HG03571 (cell line): ENCODE measurements around the gene FAM9C.
"Not testable (repeated sequence)": the region's sequence is repeated elsewhere in the genome, so short reads cannot be mapped to it uniquely, and the experiment has no call there.

ENCODE experiments used
- ATAC-seq: cut with Tn5 transposase; IDR thresholded peaks from one replicate; pipeline ENCODE4 v1.9.1; 2021; ENCODE audit not compliant: unreplicated experiment

Gene FAM9C

DNA sequence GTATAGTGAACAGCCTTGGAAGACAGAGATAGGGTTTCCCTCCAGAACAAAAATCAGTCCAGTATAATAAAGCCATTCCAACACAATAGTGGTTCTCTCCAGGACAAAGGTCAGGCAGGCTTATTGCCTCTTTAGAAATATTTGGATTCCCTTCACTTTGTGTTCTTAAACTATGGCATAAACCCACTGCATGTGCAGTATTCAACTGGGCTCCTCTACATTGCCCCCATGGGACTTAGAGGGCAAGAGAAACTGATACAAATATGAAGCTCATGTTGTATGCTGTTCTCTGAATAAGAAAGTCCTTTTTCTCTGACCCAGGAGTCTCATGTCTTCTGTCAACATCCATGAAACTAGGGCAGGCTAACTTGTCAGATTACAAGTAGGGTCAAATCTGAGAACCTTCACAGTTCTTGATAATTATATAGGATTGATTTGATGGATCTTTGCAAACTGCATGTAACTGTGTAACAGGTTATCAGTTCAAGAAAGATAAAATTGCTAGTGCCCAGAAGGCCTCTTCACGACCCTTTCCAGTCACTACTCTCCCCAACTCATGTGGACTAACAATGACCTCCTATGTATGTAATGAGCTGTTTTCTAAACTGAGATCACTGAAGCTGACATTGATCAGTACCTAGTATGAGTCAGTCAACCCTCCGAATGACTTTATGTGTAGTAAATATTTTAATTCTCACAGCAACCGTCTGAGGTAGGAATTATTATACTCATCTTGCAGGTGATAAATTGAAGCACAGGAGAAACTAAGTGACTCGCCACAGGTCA lies 31.9 kb upstream of the FAM9C start:
- ATAC-seq, result no peak

DNA sequence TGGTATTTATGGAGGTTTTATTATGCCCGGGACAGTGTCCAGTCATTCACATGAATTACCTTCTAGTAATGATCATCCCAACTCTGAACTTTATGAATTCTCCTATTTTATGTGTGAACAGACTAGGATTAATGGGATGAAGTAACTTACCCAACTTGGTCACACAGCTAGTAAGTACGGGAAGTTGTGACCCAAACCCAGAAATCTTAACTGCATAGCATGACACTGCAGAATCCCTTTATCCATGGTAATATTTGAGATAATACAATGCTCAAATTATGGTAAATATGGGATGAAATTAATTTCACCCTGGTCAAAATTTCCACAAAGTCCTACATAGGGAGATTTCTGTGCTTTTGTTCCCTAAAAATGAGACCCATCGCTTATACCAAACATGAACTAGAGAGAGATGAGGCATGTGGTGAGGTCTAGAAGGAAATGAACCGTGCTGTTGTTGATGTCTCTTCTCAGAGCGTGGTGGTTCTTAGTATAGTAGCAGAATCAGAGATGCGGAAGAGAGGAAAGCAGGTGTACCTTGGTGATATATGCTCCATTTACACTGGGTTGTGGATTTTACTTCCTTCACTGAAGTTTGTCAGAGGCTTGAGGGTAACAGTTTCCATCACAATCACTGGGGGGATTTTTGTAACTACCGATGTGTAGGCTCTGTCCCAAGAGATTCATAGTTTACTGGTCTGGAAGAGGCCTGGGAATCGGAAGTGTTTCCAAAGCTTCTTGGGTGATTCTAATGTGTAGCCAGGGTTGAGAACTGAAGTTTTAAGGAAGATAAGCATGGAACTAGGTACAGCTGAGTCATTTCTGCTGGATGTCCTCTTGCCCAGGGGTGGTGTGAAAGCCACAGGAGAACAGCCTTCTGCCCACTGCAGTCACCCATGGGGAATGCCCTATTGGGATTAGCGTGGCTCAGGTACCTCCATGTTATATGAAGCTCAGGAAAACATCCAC lies 30.2 kb upstream of the FAM9C start:
- ATAC-seq, result peak; percentile 86

DNA sequence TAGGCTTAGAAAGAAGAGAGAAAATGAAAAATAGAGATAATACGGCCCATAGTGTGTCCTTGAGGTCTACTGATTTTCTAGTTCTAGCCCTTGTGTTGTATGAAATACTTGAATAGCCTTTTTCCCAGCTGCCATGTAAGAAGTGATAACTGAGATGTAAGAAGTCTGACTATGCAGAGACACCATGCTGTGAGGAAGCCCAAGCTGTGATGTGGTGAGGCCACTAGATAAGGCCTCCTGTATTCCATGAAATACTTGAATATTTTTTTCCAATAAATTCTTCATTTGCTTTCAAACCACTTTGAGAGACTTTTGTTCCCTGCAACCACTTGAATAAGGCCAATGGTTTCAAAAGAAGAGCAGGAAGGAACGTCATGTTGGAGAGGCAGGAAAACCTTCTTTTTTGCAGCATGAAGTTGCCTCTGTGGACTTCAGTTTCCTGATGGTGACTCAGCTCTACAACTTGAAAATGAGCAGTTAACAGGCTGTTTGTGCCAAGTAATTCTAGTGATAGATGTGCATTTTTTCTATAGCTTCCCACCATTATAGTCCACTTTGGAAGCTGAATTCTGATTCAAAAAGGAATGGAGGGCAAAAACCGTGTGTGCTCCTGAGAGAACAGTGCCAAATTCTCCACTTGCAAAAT lies 25.5 kb upstream of the FAM9C start:
- no peak for ATAC-seq

- no peak for ATAC-seq
These were observed 24.2 kb upstream of the FAM9C start for GRCh38 chrX:13068651-13069050.

DNA sequence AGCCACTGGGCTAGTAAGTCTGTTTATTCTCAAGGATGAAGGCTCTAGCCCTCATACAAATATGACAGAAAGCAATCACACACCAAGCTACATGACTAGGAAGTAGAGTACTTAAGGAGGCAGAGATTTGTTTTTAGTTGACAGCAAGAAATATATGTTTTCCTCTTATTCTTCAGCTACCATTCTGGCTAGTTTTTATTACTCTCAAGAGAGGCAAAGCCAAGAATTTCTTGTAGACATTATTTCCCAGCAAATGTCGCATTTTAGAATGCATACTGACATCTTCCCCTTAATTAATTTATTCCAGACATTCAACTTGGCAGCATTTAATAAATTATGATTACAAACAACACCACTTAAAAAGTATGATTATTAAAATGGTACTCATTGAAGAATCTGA lies 23.4 kb upstream of the FAM9C start:
- ATAC-seq, result no peak

GRCh38 chrX:13066391-13066790 lies 22.0 kb upstream of the FAM9C start:
- no peak for ATAC-seq

DNA sequence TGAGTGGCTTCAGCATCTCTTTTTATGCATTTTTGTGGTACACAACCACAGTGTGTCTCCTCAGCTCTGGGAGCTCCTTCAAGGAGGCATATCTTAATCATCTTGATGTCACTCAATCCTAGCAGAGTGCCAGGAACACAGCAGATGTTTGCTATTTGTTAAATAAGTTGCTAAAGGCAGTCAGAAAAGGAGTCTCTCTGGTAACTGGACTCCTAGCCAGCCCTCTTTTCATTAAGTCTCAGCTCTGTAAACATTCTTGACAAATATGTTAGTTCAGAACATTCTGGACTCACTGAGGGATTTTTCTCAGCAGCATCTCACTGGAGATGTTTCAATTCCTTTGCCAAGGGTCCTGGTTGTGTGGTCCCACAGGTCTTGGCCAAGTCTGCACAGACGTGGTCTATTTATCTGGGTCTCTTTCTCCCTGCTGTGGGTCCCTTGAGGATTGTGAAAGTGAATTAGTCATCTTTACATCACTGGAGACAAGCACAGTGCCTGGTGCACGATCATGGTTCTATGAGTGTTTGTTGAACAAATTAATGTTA lies 20.3 kb upstream of the FAM9C start:
- no peak for ATAC-seq

DNA sequence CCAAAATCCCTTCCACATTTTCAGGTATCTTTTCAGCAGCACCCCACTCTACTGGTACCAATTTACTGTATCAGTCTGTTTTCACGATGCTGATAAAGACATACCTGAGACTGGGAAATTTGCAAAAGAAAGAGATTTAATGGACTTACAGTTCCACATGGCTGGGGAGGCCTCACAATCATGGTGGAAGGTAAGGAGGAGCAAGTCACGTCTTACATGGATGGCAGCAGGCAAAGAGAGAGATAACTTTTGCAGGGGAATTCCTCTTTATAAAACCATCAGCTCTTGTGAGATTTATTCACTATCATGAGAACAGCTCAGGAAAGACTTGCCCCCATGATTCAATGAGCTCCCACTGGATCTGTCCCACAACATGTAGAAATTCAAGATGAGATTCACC lies 18.7 kb upstream of the FAM9C start:
- ATAC-seq, result not testable (repeated sequence)

- not testable (repeated sequence) for ATAC-seq
These were observed 17.9 kb upstream of the FAM9C start for GRCh38 chrX:13062331-13062730.

DNA sequence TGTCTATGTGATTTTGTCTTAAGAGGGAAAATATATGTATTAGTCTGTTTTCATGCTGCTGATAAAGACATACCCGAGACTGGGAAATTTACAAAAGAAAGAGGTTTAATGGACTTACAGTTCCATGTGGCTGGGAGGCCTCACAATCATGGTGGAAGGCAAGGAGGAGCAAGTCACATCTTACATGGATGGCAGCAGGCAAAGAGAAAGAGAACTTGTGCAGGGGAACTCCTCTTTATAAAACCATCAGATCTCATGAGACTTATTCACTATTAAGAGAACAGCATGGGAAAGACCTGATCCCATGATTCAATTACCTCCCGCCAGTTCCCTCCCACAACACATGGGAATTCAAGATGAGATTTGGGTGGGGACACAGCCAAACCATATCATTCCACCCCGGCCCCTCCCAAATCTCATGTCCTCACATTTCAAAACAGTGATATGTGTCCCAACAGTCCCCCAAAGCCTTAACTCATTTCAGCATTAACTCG lies 16.8 kb upstream of the FAM9C start:
- ATAC-seq, result not testable (repeated sequence)

GRCh38 chrX:13059637-13060499 lies 15.4 kb upstream of the FAM9C start:
- ATAC-seq, result no peak

GRCh38 chrX:13055486-13055885 lies 11.1 kb upstream of the FAM9C start:
- ATAC-seq, result peak; percentile 56

DNA sequence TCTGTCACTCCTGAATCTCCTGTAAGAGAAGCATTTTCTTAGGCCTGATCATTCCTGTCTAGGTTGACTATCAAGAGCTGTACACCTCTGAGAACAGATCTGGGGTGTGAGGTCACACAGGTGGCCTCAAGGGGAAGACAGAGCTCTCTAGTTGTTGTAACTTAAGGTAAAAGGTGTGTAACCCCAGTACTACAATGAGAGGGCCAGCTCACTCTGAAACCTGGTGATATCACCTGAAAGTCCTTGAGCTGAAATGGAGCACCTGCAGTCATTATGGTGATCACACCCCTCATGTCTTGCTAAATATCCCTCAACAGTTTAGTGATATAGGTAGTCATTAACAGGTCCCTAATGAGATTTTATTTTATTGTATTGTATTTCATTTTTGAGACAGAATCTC lies 8.8 kb upstream of the FAM9C start:
- ATAC-seq, result no peak

DNA sequence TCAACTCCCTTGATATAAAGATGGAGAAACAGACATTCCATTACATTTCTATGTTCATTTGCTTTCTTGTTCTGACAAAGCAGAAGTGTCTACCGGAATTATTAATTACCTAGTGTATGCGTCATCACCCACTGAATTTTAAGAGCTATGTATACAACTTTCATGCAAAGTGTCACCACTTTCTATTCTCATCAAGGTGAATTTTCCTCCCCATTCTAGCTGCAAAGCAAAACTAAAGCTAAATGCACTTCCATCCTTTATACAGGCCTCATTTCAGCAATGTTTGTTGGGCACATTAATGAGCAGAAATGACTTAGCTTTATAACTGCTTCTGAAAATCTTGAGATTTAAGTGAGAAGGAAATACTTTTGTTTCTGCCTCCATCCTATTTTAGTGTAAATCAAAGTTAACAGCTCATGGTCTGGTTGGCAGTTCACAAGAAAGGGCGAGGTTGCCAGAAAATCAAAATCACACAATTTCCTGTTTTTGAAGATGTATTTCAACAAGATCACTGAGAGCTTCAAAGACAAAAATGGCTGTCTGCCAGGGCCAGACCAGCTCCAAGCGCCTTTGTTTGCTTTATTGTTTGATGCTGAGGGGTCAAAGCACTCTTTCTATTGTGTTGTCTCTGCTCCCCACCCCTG lies 7.2 kb upstream of the FAM9C start:
- ATAC-seq, result peak; percentile 58

DNA sequence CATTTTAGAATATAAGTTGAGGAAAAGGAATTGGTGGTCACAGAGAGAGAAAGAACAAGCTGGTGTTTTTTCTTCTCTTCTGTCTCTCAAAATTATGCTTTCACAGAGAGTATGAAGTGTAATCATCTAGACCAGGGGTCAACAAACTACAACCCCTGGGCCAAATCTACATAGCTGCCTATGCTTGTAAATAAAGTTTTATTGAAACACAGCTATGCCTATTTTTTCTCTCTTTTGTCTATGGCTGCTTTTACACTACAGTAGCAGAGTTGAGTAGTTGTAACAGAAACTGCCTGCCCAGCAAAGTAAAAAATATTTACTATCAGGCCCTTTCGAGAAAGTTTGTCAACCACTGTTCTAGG lies 6.7 kb upstream of the FAM9C start:
- ATAC-seq, result no peak

GRCh38 chrX:13050151-13050550 lies 5.7 kb upstream of the FAM9C start:
- ATAC-seq, result no peak

DNA sequence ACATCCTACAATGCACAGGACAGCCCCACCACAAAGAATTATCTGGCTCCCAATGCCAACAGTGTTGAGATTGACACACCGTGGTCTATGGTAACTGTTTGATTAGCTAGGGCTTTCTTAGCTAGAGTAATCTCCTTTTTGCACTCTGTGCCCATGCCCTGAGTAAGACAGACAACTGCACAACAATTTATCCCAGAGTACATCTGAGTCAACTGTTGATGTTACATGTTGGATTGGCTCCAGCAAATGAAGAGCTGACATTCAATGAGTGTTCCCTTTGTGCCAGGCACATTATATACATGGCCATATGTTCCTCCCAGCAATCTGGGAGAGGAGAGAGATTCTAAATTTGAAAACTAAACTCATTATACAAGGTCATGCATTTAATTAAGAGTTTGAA lies 3.9 kb upstream of the FAM9C start:
- ATAC-seq, result no peak

DNA sequence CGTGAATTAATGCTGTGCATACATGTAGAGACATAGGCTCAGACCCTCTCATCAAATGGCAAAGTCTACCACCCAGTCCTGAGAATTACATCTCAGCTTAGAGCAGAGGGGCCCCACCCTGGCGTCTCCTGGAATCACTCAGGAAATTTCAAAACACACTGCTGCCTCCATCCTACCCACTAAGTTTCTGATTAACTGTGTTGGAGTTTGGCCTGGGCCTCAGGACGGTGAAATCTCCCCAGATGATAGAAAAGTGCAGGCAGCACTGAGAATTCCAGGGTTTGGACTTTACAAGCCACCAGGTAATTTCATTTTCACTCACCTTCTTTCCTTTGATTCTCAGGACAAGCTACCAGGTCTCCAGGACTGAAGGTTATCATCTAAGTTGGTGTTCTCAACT lies 3.3 kb upstream of the FAM9C start:
- no peak for ATAC-seq

GRCh38 chrX:13046141-13046855 lies 1.9 kb upstream of the FAM9C start:
- ATAC-seq, result no peak
